HG03025 (cell line): ENCODE data around the gene RTN4RL1.

ENCODE experiments used
- ATAC-seq: cut with Tn5 transposase; IDR thresholded peaks from one replicate; pipeline ENCODE4 v1.9.1; 2021; ENCODE audit warnings: mild to moderate bottlenecking, moderate library complexity; ENCODE audit not compliant: unreplicated experiment, low FRiP score

Gene RTN4RL1

DNA sequence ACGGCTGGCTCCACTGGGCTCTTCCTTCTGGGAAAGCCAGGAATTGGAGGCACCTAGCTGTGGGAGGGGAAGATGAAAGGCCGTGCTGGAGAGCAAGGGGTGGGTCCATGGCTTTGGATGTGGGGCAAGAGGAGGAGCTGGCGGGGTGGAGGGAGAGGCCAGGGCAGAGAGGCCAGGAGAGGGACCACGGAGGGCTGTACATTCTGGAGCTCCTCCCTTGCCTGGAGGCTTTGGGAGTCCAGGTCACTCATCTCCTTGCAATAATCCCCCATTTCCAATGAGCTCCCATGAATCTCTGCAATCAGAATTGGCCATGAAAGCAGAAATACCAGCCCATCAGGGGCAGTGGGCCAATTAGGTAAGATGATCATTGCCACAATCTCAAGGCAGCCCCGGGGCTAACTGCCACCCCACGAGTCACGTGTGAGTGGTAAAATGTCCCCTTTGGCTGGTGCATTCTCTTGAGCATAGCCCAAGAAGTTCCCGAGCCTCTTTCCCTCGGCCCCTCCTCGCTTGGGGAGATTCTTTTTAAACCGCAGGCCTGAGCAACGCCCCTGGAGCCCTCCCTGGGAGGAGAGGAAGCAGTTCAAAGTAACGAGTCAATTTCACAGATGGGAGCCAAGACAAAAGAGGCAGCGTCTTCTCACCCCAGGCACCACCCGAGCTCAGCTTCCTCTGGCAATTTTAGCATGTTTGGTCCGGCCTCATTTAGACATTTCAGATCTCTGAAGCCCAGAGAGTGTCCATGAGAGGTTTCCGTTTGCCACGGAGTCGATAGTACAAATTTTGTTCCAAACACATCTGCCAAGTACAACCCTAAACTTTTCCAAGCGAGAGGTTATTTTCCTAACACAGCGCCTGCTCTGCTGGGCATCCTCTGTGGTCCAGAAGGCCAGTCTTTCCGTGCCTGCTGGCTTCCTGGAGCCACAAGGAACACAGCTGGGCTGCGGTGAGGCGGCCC, 13.4 kb downstream of the RTN4RL1 start:
- no peak for ATAC-seq

DNA sequence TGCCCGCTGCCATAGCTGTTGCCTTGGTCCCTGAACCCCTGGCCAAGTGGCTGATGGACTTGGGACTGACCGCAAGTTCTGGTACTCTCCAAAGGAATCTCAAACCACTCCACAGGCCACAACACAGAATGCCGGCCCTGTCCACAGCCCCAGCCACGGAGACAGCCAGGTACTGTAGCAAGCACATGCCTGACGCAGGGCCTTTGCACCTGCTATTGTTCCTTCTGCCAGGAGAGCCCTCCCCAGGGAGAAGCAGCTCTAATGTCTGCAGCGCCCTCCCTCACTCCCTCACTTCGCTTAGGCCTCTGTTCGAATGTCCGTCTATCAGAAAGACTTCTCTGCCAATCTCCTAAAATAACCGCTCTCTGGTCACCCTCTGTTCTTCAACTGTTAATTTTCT, 15.4 kb downstream of the RTN4RL1 start:
- ATAC-seq, result no peak

DNA sequence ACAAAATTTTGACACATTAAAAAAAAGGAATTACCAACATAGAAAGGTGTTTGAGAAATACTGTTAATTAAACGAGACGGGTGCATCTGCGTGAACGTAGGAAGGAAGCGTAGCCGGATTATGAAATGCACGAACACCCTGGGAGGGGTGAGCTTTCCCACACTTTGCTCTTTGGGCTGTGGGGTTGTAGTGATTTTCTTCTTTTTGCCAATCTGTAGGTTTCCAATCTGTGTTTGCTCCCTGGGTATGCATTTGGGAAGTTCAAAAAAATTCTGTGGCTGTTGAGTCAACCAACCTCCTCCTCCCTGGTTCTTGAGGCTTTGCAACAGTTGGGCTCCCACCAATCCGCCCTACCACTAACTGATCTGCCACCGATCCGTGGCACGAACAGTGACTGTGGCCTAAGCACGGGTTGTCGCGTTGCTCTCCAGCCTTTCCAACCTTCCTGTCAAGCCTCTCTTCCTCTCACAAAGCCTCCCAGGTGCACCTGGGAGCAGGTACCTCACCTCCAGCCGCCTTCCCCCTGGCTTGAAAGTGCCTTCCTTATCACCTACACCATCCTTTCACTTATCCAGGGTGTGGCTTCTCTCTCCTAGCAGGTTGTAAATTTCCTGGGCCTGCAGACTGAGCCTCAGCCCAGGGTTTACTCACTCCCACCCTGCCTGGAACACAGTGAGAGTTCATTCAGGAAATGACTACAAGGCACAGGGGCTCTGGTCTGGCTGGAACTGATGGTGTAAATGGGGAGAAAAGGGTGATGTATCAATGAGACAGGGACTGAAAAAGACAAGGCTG, 16.6 kb downstream of the RTN4RL1 start:
- no peak for ATAC-seq

DNA sequence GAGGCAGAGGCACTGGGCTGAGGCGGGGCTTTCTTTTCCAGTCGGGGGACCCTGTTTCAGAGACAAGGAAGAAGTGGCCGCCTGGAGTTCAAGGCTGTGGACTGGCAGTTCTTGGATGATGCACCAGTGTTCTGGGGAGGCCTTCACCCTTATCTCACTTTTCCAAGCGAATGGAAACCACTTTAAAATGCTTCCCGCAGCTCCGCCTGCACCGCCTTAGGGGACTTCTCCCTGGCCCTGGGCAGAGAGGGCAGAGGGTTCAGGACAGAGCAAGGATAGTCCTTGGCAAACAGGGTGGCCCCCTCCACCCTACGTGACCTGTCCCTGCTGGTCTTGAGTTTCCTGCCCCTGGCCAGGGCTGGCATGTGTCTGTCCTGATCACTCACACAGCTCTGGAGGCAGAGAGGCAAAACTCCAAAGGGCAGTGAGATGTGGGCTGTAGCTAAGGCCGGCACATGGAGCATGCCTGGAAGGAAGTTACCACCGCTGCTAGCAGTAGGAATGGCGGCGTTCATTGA, 20.6 kb downstream of the RTN4RL1 start:
- no peak for ATAC-seq

DNA sequence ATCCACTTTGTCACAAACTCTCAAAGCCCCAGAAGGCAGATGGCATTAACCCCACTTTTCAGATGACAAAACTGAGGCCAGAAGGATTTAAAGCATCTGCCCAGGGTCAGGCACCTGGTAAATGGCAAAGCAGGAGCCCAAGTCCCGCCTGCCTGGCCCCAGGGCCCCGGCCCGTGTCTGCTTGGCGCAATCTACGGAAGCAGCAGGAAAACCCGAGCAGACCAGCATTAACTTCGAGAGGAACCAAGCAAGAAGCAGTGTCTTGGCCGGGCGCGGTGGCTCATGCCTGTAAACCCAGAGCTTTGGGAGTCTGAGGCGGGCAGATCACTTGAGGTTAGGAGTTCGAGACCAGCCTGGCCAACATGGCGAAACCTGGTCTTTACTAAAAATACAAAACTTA, 21.6 kb downstream of the RTN4RL1 start:
- no peak for ATAC-seq

DNA sequence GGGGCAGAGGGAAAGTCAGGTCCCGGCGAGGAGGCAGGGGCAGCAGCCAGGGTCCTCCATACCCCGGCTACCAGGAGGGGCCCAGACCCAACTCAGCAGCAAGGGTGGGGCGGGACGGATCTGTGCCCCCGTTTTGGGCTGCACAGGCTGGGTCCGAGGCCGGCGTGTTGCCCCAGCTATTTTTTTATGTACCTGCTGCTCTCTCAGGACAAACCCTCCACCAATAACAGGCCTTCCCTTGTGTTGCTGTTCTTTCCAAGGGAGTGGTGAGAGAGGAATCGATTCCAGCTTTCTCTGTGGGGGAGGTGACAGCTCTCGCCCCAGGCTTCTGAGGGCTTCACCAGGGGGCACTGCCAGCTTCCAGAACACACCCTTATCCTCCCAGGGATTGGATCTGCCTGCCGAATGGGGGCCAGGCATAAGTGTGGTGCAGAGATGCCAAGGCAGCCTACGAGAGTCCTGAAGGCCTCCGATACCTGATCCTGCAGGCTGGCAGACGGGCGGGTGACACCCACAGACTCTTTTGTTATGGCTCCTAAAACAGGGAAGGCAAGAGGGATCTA, 22.3 kb downstream of the RTN4RL1 start:
- no peak for ATAC-seq

DNA sequence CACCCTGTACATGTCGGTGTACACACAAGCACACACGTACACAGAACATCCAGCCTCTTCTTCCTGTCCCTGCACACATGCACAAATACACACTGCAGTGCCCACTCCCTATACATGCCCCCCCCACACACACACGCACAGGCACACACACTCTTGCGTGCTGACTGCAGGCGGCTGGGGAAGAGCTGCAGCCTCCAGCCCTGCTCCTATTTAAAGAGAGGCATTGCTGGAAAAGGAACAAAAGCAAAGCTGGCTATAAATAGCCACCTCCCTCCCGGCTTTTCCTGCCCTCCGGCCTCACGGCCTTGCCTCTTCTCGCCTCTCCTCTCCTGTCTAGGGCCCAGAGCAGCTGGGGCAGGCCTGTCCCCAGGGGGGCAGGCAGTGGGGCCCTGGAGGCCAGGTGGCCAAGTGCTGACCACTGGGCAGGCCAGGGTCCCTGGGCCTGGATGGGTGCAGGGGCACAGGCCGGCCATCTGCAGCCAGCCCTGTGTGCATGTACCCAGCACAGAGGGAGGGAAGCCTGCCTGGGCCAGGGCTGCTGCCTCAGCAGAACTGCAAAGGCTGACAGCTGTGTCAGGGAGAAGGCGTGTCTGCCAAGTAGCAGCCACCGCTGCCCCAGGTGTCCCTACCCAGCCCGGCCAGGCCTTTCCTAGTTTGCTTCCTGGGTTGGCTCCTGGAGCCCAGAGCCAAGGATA, 25.4 kb downstream of the RTN4RL1 start:
- no peak for ATAC-seq

DNA sequence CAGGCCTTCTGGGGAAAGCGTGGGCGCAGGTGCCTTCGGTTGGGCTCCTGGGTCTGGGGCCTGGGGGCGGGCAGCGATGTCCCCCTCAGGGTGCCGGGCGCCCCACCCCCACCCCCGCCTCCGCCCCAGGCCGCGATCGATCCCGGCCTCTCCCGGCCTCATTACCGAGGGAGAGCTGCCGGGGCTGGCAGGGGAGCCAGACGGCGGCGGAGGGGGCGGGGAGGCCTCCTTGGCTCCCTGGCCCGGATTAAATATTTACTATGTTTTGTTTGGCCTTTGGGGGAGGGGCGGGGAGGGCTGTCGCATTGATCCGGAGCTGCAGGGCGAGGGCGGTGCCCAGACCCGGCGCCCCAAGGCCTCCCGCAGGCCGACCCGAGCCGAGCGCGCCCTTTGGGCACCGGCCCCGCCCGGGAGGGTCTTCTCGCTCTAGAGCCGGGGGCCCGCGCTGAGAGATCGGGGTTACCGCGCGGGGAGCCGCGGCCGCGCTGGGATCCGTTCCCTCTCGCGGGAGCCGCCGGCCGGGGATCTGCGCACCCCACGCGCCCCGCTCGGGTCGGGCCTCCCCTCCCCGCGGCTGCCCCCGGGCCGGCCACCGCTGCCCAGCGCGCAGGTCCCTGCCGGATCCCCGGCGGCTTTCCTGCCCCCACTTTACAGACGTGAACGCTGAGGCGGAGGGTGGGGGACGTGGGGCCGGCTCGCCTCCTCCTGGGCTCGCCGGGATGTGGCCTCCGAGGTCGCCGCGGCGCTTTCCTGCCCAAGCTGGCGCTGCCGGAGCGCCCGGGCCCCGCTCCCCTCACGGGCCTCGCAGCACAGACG, 27.0 kb downstream of the RTN4RL1 start:
- ATAC-seq, result no peak

DNA sequence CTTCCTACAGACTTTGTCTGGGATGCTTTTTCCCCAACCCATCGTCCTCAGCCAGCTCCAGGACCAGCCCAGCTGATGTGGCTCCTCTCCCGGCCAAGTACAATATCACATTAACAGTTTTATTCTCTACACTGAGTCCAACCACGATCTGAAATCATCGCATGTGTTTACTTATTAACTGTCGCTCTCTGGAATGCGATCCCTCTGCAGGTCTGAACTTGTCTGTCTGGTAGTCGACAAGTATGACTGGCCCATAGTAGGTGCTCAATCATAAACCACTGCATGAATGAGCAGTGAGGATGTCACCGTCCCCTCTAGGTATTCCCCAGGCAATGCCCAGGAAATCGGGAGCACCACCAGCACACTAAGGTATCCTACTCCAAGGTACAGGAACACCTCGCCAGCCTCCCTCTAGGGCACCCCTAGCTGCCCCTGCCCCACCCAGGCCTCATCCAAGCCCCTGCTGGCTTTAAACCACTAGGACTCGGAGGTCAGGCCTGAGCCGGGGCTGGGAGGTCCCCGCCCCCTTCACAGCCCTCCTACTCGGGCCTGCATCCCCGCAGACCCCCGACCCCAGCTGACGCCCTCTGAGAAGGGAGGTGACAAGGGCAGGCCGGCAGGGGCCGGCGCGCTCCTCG, 27.7 kb downstream of the RTN4RL1 start:
- ATAC-seq, result no peak

DNA sequence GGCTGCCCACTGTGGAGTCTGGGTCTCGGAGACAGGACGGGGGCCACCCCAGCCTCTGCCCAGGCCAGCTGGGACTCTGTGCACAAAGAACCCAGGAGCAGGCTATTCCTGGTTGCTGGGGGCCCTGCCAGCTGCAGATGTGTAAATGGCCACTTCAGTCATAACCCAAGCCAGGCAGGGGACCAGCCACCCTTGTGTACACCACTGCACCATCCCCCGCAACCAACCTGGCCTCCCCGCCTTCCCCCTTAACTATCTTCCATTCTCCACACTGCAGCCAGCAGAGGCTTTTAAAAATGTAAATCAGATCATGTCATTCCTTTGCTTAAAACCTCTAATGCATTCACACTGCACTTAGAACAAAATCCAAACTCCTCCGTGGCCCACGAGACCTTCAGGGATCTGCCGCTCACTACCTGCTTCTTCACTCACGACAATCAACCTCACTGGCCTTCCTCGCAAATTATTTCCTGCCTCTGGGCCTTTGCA, 28.3 kb downstream of the RTN4RL1 start:
- no peak for ATAC-seq

DNA sequence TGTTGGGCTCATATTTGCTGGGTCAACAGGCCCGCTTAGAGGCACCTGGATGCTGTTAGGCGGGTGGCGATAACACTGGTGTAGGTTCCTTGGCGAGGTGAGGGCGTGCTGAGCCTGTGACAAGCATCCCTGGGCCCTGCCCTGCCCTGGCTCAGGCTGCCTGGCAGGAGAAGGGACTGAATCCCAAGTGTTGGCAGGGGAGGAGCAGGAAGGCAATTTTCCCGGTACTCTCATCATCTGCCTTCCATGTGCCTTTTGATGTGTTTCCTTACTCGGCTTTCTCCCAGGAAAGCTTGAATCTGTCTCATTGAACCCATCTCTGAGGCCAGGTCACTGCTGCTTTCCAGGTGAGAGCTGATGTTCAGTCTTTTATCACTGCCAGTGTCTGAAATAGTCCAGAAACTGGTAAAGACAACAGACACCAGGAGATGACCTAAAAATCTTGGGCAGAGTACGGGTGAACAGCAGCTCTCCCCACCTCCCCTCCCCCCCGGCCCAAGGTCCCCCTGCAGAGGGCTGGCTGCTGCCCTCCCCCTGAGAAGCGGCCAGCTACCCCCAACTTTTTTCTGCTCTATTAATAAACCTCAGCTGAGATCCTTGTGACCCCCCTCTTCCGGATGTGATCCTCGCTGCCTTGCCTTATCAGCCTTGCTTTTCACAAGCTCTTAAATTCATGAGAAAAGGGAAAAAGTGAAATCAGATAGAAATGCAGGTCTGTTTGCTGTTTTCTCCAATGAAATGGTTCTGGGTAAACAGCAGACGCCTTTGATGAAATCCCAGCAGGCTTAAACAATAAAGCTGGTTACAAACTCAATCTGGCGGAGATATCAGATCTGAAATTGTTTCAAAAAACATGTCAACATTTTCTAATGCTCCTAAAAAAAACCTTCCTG, 29.0 kb downstream of the RTN4RL1 start:
- no peak for ATAC-seq

DNA sequence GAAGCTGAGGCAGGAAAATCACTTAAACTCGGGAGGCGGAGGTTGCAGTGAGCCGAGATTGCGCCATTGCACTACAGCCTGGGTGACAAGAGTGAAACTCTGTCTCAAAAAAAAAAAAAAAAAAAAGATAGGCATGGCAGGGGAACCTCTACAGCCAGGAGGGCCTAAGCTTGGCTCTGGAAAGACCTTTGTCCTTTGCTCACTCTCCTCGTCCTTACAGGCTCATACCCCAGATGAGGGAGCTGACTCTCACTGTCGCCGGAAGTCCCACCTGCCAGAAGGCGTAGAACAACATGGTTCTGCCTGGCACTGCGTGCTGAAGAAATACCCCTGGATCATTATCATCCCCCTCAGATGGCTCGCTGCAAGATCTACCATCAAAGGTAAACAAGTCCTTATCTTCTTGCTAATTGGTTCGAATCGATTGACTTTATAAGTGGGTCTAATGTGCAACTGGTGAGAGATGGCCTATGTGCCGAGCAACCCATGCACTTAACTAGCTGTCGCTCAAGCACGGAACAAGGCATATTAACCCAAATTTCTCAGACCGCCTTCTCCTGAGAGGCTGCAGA, 29.7 kb downstream of the RTN4RL1 start:
- no peak for ATAC-seq

DNA sequence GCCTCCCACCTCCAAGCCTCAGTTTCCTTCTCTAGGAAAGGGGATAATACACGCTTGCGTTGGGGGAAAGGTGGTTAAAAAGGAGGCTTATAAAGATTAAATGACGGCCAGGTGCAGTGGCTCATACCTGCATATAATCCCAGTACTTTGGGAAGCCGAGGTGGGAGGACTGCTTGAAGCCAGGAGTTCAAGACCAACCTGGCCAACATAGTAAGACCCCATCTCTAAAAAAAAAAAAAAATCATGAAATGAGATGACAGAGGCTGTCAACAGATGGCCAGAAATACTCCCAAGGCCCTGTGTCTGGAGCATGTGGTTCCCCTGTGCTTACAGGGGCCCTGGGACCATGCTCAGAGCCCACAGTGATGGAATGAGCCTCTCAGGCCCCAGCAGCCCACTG, 30.4 kb downstream of the RTN4RL1 start:
- ATAC-seq, result no peak

DNA sequence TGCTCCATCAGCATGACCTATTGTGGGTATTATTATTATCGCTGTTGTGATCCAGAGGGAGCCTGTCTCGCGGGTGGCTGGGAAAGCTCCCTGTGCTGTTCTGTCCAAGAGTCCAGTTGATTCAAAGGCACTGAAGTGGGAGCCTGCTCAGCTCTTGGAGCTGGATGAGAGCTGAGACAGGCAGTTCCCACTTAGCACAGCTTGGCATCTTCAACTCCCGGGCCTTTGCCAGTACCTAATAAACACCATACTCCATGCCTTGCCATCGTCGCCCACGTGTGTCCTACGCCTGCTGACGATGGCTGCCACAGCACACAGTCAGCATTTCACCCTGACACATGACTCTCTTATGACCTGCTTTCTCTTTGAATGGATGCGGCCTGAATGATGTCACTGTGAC, 32.6 kb downstream of the RTN4RL1 start:
- ATAC-seq, result no peak

DNA sequence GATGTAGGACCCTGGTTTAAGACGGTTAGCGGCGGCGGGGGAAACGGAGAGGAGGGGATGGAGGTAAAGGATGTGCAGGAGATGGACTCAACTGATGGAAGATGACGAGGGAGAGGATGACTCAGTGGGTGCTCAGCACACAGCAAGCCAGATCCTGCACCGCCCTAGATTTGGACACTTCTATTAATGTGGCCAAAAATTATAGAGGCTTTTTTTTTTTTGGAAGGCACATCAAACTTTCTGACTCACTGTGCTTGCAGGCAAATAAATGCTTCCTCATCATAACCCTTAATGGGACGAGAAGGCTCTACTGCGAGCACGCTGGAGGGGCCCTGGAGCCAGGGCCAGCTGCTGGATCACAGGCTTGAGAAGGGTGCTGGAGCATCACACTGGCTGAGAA, 36.0 kb downstream of the RTN4RL1 start:
- no peak for ATAC-seq

DNA sequence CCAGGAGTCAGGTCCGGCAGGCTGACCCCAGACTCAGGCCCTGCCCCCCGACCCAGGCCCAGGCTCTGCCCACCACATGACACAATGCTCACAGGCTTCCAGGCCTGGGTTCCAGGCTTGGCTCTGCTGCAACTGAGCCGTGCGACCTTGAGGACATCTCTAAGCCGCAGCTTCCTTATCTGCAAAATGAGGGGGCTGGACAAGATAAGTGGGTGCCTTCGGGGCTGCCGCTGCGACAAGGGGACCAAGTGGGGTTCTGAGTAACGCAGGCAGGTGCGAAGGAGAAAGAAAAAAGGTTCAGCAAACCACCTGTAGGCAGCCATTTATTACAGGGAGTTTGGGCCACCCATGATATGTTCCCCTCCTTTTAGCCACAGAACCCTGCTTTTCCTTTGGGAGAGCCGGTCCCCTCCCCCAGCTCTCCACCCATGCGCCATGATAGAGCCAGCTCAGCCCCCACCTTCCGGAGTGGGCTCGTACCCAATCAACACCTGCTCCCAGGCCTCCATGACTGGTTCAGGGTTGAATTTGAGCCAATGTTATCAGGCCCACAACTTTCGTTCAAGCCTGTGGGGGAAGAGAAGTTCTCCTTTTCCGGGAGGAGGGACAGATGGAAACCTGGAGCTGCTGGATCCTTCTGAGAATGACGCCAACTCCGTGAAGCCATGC, 38.2 kb downstream of the RTN4RL1 start:
- no peak for ATAC-seq

DNA sequence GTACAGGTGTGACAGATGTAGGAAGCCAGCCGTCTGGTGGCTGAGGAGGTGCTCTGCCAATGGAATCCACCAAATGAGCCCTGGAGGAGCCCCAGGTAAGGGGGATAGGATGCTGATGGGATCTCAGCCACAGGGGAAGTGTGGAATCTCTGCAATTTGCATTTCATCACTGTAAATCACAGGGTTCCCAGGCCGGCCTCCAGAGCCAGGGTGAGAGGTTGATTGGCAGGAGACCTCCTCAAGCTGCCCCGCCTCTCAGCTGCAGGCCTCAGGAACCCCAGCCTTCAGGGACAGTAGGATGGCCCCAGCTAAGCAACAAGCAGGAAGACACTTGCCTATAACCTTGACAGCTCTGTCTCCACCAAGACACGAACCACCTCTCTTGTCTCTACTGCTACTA, 39.4 kb downstream of the RTN4RL1 start:
- ATAC-seq, result no peak
